IPS DF 4.7 (cell line): ENCODE results near the gene ZNF500.
"Not testable (repeated sequence)": the region's sequence is repeated elsewhere in the genome, so short reads cannot be mapped to it uniquely, and the experiment has no call there.

Source experiments
- DNase-seq: peaks from one replicate; pipeline ENCODE4 v3.0.0-alpha.2; 2013; ENCODE audit warnings: low spot score; ENCODE audit errors: extremely low read depth

The ZNF500 gene

GRCh38 chr16:4796982-4797804 lies 30.2 kb upstream of the ZNF500 start:
- DNase-seq, result no peak

GRCh38 chr16:4795828-4796572 lies 29.0 kb upstream of the ZNF500 start:
- DNase-seq, result no peak

- DNase-seq, result no peak
Observed at GRCh38 chr16:4795181-4795827, 28.3 kb upstream of the ZNF500 start, which contains the start of gene SMIM22. Gene SMIM22, plus strand, starts transcription at chr16:4795369. Its CDS starts 366 bp downstream, at chr16:4795735.

GRCh38 chr16:4792951-4793513 lies 26.1 kb upstream of the ZNF500 start:
- DNase-seq, result no peak

GRCh38 chr16:4790871-4791270 lies 23.9 kb upstream of the ZNF500 start:
- no peak for DNase-seq

- DNase-seq, result no peak
Observed at GRCh38 chr16:4790261-4790660, 23.3 kb upstream of the ZNF500 start.

- DNase-seq, result no peak
Observed at GRCh38 chr16:4788910-4789309, 21.9 kb upstream of the ZNF500 start.

GRCh38 chr16:4788489-4788889 lies 21.5 kb upstream of the ZNF500 start:
- DNase-seq, result no peak

GRCh38 chr16:4787627-4788482 lies 20.9 kb upstream of the ZNF500 start, which contains the start of gene SEPTIN12:
Gene SEPTIN12, minus strand, starts transcription at chr16:4788345. Its CDS starts 700 bp downstream, at chr16:4787645.
- no peak for DNase-seq

- no peak for DNase-seq
Observed at GRCh38 chr16:4787068-4787467, 20.1 kb upstream of the ZNF500 start.

GRCh38 chr16:4785758-4786433 lies 18.9 kb upstream of the ZNF500 start:
- DNase-seq, result no peak

- not testable (repeated sequence) for DNase-seq
Observed at GRCh38 chr16:4784444-4784987, 17.6 kb upstream of the ZNF500 start.

GRCh38 chr16:4783951-4784336 lies 17.0 kb upstream of the ZNF500 start:
- no peak for DNase-seq

- DNase-seq, result no peak
Observed at GRCh38 chr16:4783251-4783950, 16.4 kb upstream of the ZNF500 start.

GRCh38 chr16:4780235-4780634 lies 13.3 kb upstream of the ZNF500 start:
- DNase-seq, result no peak

GRCh38 chr16:4778050-4778392 lies 11.1 kb upstream of the ZNF500 start:
- DNase-seq, result no peak

GRCh38 chr16:4777339-4778049 lies 10.5 kb upstream of the ZNF500 start:
- DNase-seq, result no peak

GRCh38 chr16:4776141-4776705 lies 9.3 kb upstream of the ZNF500 start:
- DNase-seq, result no peak
